Measurements from ENCODE around the gene KRTAP10-1. TPM values are rescaled to one million over a fixed set of nuclear protein-coding genes. Genes with fewer than 3 reads are reported as not detected.

The KRTAP10-1 gene
- total RNA-seq, 1 experiment from 2014 or later: not detected

DNA sequence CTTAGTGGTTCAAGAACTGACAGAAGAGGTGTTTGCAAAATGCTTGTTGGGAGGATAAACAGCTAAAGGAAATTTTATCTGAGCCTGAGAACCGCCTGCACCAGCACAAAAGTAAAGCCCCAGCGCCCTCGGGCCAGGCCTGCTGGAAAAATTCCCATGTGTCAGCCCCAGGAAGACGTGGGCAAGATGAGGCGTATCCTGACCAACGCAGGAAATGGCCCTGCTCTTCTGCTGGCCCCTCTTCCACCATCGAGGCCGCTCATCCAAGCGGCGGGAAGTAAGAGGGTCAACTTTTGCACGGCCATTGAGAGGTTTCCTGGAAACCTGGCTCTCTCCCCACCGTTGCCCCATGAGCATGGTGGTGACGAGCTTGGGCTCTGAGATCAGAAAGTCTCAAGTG lies 45.0 kb downstream of the KRTAP10-1 start:
- Histone ChIP-seq H3K4me1 (ENCODE audit: low read length) (no peaks in the 10 kb centered on the region), H4K20me1 (ENCODE audit: insufficient read depth, low read depth, low read length) (no peaks in the 10 kb centered on the region), H2AFZ (ENCODE audit: low read length) (no peak overlapping the region), H3K27ac (ENCODE audit: low read length) (no peak overlapping the region), H3K9me2 (replicated peaks; ENCODE audit: insufficient read depth, low read length) (no peaks in the 10 kb centered on the region), H3K79me2 (ENCODE audit: low read length) (no peaks in the 10 kb centered on the region), H3K9me3 (ENCODE audit: low read length) (no peaks in the 10 kb centered on the region; the same call in 1 of the 2 replicates), H3K4me3 (ENCODE audit: low read length) (no peak overlapping the region), H3K4me2 (ENCODE audit: low read depth, low read length, poor library complexity, severe bottlenecking) (no peak overlapping the region), H3K36me3 (ENCODE audit: insufficient read depth, low read length) (no peaks in the 10 kb centered on the region), H3K27me3 (ENCODE audit: low read length) (no peaks in the 10 kb centered on the region), H3K9ac (ENCODE audit: low read length) (no peak overlapping the region)
- DNase-seq: no peak

DNA sequence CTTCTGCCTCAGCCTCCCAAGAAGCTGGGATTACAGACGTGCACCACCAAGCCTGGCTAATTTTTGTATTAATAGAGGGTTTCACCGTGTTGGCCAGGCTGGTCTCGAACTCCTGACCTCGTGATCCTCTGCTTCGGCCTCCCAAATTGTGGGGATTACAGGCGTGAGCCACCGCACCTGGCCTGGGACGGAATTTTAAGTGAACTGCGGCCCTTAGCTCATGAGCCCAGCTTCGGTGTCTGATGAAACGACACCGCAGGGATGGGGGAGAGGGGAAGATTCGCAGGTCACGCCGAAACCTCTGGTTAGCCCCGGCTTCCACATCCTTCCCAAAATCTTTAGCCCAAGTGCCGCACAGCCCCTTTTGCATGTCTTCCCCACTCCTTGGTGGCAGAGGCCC lies 45.6 kb downstream of the KRTAP10-1 start:
- Histone ChIP-seq H3K4me2 (ENCODE audit: low read depth, low read length, poor library complexity, severe bottlenecking) (no peak overlapping the region), H3K9me3 (ENCODE audit: low read length) (no peaks in the 10 kb centered on the region; the same call in 1 of the 2 replicates), H2AFZ (ENCODE audit: low read length) (no peak overlapping the region), H3K27ac (ENCODE audit: low read length) (no peak overlapping the region), H3K9ac (ENCODE audit: low read length) (no peak overlapping the region), H3K4me3 (ENCODE audit: low read length) (no peak overlapping the region), H3K9me2 (replicated peaks; ENCODE audit: insufficient read depth, low read length) (no peaks in the 10 kb centered on the region), H3K27me3 (ENCODE audit: low read length) (no peaks in the 10 kb centered on the region), H3K4me1 (ENCODE audit: low read length) (no peaks in the 10 kb centered on the region), H3K36me3 (ENCODE audit: insufficient read depth, low read length) (no peaks in the 10 kb centered on the region), H4K20me1 (ENCODE audit: insufficient read depth, low read depth, low read length) (no peaks in the 10 kb centered on the region), H3K79me2 (ENCODE audit: low read length) (no peaks in the 10 kb centered on the region)
- no peak for DNase-seq

DNA sequence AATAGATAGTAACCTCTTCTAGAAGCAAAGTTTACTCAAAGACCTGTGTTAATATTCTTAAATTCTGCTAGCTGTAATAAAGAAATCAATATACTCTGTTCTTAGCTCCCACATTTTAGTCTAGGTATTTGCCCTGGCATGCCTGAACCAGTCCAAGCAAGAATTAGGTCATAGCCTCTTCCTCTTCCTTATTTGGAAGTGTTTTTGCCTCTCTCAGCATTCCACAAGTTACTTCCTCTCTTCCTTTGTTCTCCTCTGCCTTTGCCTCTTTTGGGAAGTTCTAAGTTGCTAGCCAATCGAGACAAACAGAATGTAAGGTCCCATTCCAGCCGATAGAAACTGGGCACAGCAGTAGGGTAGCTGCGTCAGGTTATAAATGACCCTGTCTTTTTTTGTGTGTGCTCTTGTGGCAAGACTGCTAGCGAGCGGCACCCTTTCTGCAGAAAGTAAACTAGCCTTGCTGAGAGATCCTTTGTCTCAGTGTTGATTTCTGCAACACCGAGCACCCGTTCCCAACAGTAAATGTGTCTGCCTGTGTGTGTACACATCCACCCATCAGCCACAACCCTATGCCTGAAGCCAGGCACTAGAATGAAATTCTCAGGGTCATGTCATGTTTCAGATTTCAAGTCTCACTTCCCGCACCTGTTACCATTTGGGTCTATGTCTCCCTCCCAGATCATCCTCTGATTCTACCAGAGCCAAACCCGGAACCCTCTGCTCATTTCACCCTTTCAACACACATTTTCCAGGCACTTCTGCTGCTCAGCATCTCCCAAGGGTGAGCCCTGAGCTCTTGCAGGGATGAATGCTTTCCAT lies 47.2 kb downstream of the KRTAP10-1 start:
- Histone ChIP-seq H3K27ac (ENCODE audit: low read length) (no peak overlapping the region), H3K9ac (ENCODE audit: low read length) (no peak overlapping the region), H4K20me1 (ENCODE audit: insufficient read depth, low read depth, low read length) (no peaks in the 10 kb centered on the region), H2AFZ (ENCODE audit: low read length) (no peak overlapping the region), H3K27me3 (ENCODE audit: low read length) (no peaks in the 10 kb centered on the region), H3K4me3 (ENCODE audit: low read length) (no peak overlapping the region), H3K4me1 (ENCODE audit: low read length) (no peaks in the 10 kb centered on the region), H3K9me2 (replicated peaks; ENCODE audit: insufficient read depth, low read length) (no peaks in the 10 kb centered on the region), H3K36me3 (ENCODE audit: insufficient read depth, low read length) (no peaks in the 10 kb centered on the region), H3K9me3 (ENCODE audit: low read length) (no peaks in the 10 kb centered on the region; the same call in 1 of the 2 replicates), H3K79me2 (ENCODE audit: low read length) (no peaks in the 10 kb centered on the region), H3K4me2 (ENCODE audit: low read depth, low read length, poor library complexity, severe bottlenecking) (no peak overlapping the region)
- no peak for DNase-seq

DNA sequence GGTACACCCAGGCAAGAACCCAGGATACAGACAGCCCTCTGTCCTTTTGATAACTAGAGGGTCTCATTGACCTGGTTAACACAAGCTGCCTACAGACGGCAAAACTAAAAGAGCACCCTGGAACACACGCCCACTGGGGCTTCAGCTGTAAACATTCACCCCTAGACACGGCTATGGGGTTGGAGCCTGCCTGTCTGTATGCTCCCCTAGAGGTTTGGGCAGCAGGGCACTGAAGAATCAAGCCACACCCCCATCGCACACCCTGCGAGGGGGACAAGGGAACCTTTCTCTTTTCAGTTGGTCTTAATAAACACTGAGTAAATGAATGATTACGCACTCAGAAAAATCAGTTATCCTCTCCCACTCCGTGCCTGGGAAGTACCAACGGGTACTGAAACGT lies 49.2 kb downstream of the KRTAP10-1 start:
- H3K9ac ChIP-seq (ENCODE audit: low read length): no peak overlapping the region
- H3K27ac ChIP-seq (ENCODE audit: low read length): no peak overlapping the region
- no peaks in the 10 kb centered on the region for H3K9me2 ChIP-seq (replicated peaks; ENCODE audit: insufficient read depth, low read length)
- no peak overlapping the region for H3K4me2 ChIP-seq (ENCODE audit: low read depth, low read length, poor library complexity, severe bottlenecking)
- no peak for DNase-seq
- H2AFZ ChIP-seq (ENCODE audit: low read length): no peak overlapping the region
- no peaks in the 10 kb centered on the region for H4K20me1 ChIP-seq (ENCODE audit: insufficient read depth, low read depth, low read length)
- H3K9me3 ChIP-seq (ENCODE audit: low read length): no peaks in the 10 kb centered on the region; the same call in 1 of the 2 replicates
- no peaks in the 10 kb centered on the region for H3K27me3 ChIP-seq (ENCODE audit: low read length)
- H3K4me1 ChIP-seq (ENCODE audit: low read length): no peaks in the 10 kb centered on the region
- H3K79me2 ChIP-seq (ENCODE audit: low read length): no peaks in the 10 kb centered on the region
- no peaks in the 10 kb centered on the region for H3K36me3 ChIP-seq (ENCODE audit: insufficient read depth, low read length)
- H3K4me3 ChIP-seq (ENCODE audit: low read length): no peak overlapping the region

DNA sequence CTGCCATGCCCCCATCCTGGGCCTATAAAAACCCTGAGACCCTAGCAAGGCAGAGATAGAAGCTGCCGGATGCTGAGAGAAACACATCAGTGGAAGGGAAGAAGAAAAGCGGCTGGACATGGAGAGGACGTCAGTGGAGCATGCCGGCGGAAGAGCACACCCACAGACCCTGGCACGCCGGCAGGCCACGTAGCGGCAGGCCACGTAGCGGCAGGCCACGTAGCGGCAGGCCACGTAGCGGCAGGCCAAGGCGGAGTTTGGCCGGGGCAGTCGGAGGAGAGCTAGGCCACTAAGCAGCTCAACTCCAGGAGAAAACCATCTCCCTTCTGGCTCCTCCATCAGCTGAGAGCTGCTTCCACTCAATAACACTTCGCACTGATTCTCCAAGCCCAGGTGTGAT lies 49.6 kb downstream of the KRTAP10-1 start:
- H3K4me1 ChIP-seq (ENCODE audit: low read length): no peaks in the 10 kb centered on the region
- no peak overlapping the region for H3K27ac ChIP-seq (ENCODE audit: low read length)
- H3K9ac ChIP-seq (ENCODE audit: low read length): no peak overlapping the region
- no peak for DNase-seq
- H3K79me2 ChIP-seq (ENCODE audit: low read length): no peaks in the 10 kb centered on the region
- no peaks in the 10 kb centered on the region for H4K20me1 ChIP-seq (ENCODE audit: insufficient read depth, low read depth, low read length)
- no peaks in the 10 kb centered on the region; the same call in 1 of the 2 replicates for H3K9me3 ChIP-seq (ENCODE audit: low read length)
- no peaks in the 10 kb centered on the region for H3K9me2 ChIP-seq (replicated peaks; ENCODE audit: insufficient read depth, low read length)
- H3K36me3 ChIP-seq (ENCODE audit: insufficient read depth, low read length): no peaks in the 10 kb centered on the region
- no peaks in the 10 kb centered on the region for H3K27me3 ChIP-seq (ENCODE audit: low read length)
- H3K4me3 ChIP-seq (ENCODE audit: low read length): no peak overlapping the region
- H3K4me2 ChIP-seq (ENCODE audit: low read depth, low read length, poor library complexity, severe bottlenecking): no peak overlapping the region
- no peak overlapping the region for H2AFZ ChIP-seq (ENCODE audit: low read length)

DNA sequence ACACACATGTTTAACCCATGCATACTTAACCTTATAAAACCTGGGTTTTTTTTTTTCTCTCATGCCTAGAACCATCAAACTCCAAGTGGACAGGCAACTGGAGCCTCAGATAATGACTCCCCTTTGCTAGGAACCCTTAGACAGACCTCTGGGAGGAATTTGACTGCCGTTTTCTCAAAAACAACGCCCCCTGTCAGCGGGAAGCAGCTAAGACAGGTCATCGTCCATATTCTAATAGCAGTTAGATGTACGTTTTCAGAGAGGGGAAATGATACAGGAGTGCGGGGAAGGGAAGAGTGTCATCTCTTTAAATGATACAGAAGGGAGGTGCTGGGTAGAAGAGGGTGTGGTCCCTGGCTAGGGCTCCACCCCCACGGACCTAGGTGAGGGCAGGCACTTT lies 50.0 kb downstream of the KRTAP10-1 start:
- Histone ChIP-seq H3K4me2 (ENCODE audit: low read depth, low read length, poor library complexity, severe bottlenecking) (no peak overlapping the region), H3K4me1 (ENCODE audit: low read length) (no peaks in the 10 kb centered on the region), H3K36me3 (ENCODE audit: insufficient read depth, low read length) (no peaks in the 10 kb centered on the region), H3K9me2 (replicated peaks; ENCODE audit: insufficient read depth, low read length) (no peaks in the 10 kb centered on the region), H3K79me2 (ENCODE audit: low read length) (no peaks in the 10 kb centered on the region), H2AFZ (ENCODE audit: low read length) (no peak overlapping the region), H3K27me3 (ENCODE audit: low read length) (no peaks in the 10 kb centered on the region), H3K9ac (ENCODE audit: low read length) (no peak overlapping the region), H3K27ac (ENCODE audit: low read length) (no peak overlapping the region), H3K9me3 (ENCODE audit: low read length) (no peaks in the 10 kb centered on the region; the same call in 1 of the 2 replicates), H4K20me1 (ENCODE audit: insufficient read depth, low read depth, low read length) (no peaks in the 10 kb centered on the region), H3K4me3 (ENCODE audit: low read length) (no peak overlapping the region)
- DNase-seq: peak; percentile 56

Other genes starting within 250 kb of the KRTAP10-1 start
- gene PFKL, start 240.1 kb downstream of the KRTAP10-1 start, total RNA-seq (2014; rRNA removed; shearing (Covaris generic); ENCODE audit: low replicate concordance): 68.8 and 150 TPM in 2 replicates
- 7.9 and 12.8 TPM in 2 replicates for gene CFAP410, start 200.8 kb downstream of the KRTAP10-1 start, total RNA-seq (2014; rRNA removed; shearing (Covaris generic); ENCODE audit: low replicate concordance)
- 0.90 TPM in 1 of 2 replicates, not detected in the other for gene TRPM2, start 186.6 kb downstream of the KRTAP10-1 start, total RNA-seq (2014; rRNA removed; shearing (Covaris generic); ENCODE audit: low replicate concordance)
- gene LRRC3, start 84.7 kb downstream of the KRTAP10-1 start, total RNA-seq (2014; rRNA removed; shearing (Covaris generic); ENCODE audit: low replicate concordance): not detected in 2 replicates
- not detected in 2 replicates for gene KRTAP10-2, start 11.3 kb upstream of the KRTAP10-1 start, total RNA-seq (2014; rRNA removed; shearing (Covaris generic); ENCODE audit: low replicate concordance)
- not detected in 2 replicates for gene KRTAP10-3, start 18.6 kb upstream of the KRTAP10-1 start, total RNA-seq (2014; rRNA removed; shearing (Covaris generic); ENCODE audit: low replicate concordance)
- not detected in 2 replicates for gene KRTAP10-4, start 33.5 kb upstream of the KRTAP10-1 start, total RNA-seq (2014; rRNA removed; shearing (Covaris generic); ENCODE audit: low replicate concordance)
- gene KRTAP10-5, start 40.4 kb upstream of the KRTAP10-1 start, total RNA-seq (2014; rRNA removed; shearing (Covaris generic); ENCODE audit: low replicate concordance): not detected in 2 replicates
- gene KRTAP10-6, start 52.3 kb upstream of the KRTAP10-1 start, total RNA-seq (2014; rRNA removed; shearing (Covaris generic); ENCODE audit: low replicate concordance): not detected in 2 replicates
- gene KRTAP10-7, start 60.4 kb upstream of the KRTAP10-1 start, total RNA-seq (2014; rRNA removed; shearing (Covaris generic); ENCODE audit: low replicate concordance): not detected in 2 replicates
- not detected in 2 replicates for gene KRTAP10-8, start 71.9 kb upstream of the KRTAP10-1 start, total RNA-seq (2014; rRNA removed; shearing (Covaris generic); ENCODE audit: low replicate concordance)
- gene KRTAP10-9, start 86.9 kb upstream of the KRTAP10-1 start, total RNA-seq (2014; rRNA removed; shearing (Covaris generic); ENCODE audit: low replicate concordance): not detected in 2 replicates
- gene KRTAP10-10, start 97.2 kb upstream of the KRTAP10-1 start, total RNA-seq (2014; rRNA removed; shearing (Covaris generic); ENCODE audit: low replicate concordance): not detected in 2 replicates
- not detected in 2 replicates for gene KRTAP10-11, start 106.2 kb upstream of the KRTAP10-1 start, total RNA-seq (2014; rRNA removed; shearing (Covaris generic); ENCODE audit: low replicate concordance)
- not detected in 2 replicates for gene KRTAP12-4, start 114.5 kb upstream of the KRTAP10-1 start, total RNA-seq (2014; rRNA removed; shearing (Covaris generic); ENCODE audit: low replicate concordance)
- not detected in 2 replicates for gene KRTAP12-3, start 117.7 kb upstream of the KRTAP10-1 start, total RNA-seq (2014; rRNA removed; shearing (Covaris generic); ENCODE audit: low replicate concordance)
- not detected in 2 replicates for gene KRTAP12-2, start 126.7 kb upstream of the KRTAP10-1 start, total RNA-seq (2014; rRNA removed; shearing (Covaris generic); ENCODE audit: low replicate concordance)
- not detected in 2 replicates for gene KRTAP12-1, start 142.0 kb upstream of the KRTAP10-1 start, total RNA-seq (2014; rRNA removed; shearing (Covaris generic); ENCODE audit: low replicate concordance)
- gene KRTAP10-12, start 157.0 kb upstream of the KRTAP10-1 start, total RNA-seq (2014; rRNA removed; shearing (Covaris generic); ENCODE audit: low replicate concordance): not detected in 2 replicates
- gene TSPEAR, start 171.4 kb upstream of the KRTAP10-1 start, total RNA-seq (2014; rRNA removed; shearing (Covaris generic); ENCODE audit: low replicate concordance): not detected in 2 replicates